GM12878 (cell line): ENCODE results near the gene PRPF4. TPM values are rescaled to one million over a fixed set of nuclear protein-coding genes. Genes with fewer than 3 reads are reported as not detected.

Source experiments
- ATAC-seq: fragments of 200-7000 bp; cut with Tn5 transposase; 3 replicates; pipeline ENCODE4 v1.9.1; 2020; ENCODE audit warnings: mild to moderate bottlenecking, moderate library complexity
- BruUV-seq: library from RNA; stranded (reverse); fragments of 400-500 nt; replicated peaks from 2 replicates; lab custom pipeline; 2021; lab: Mats Ljungman, UMichigan
- CTCF ChIA-PET: fragments of 300-600 bp; sonication (Branson Sonifier 250); formaldehyde crosslinking; extraction: SDS; loops from one replicate; lab custom pipeline; 2021; ENCODE audit warnings: inconsistent platforms; lab: Yijun Ruan, JAX
- POLR2A ChIA-PET: fragments of 350-600 bp; formaldehyde crosslinking; extraction: SDS; loops from one replicate; lab custom pipeline; 2021; ENCODE audit warnings: inconsistent platforms; lab: Charles Lee
- RAD21 ChIA-PET: fragments of 300-600 bp; sonication (Branson Sonifier 250); formaldehyde crosslinking; loops from one replicate; lab custom pipeline; 2023; ENCODE audit warnings: antibody characterized with exemption; ENCODE audit not compliant: unreplicated experiment; lab: Charles Lee
- SMC1A ChIA-PET: fragments of 300-600 bp; sonication (Branson Sonifier 250); formaldehyde crosslinking; loops from one replicate; lab custom pipeline; 2023; ENCODE audit not compliant: unreplicated experiment, uncharacterized antibody; lab: Charles Lee
- DNase-seq: peaks from one replicate; pipeline ENCODE4 v3.0.0-alpha.2; 2011; ENCODE audit warnings: low read depth, low spot score
- FAIRE-seq: peaks from 3 replicates; lab custom pipeline; 2011; peaks lifted over from hg19 to GRCh38; lab: Jason Lieb, UNC
- H2AFZ ChIP-seq: 2 replicates; pipeline ENCODE4 v1.6.0; 2011; ENCODE audit warnings: low read depth, low read length, control low read depth; ENCODE audit not compliant: control insufficient read depth
- H3K27ac ChIP-seq: 2 replicates; pipeline ENCODE4 v1.5.1; 2011; ENCODE audit warnings: control low read depth; ENCODE audit not compliant: control insufficient read depth, insufficient read depth
- H3K27me3 ChIP-seq, 2 experiments: replicated peaks in 1 of 2; 2 replicates each; pipeline versions ENCODE4 v1.6.0 to v1.6.1; 2011; ENCODE audit warnings: low read length in 1 of 2; ENCODE audit not compliant: control insufficient read depth in 2 of 2, insufficient read depth in 2 of 2
- H3K36me3 ChIP-seq, 2 experiments: 2 replicates each; pipeline ENCODE4 v1.5.1; 2011; ENCODE audit warnings: low read length in 1 of 2; ENCODE audit not compliant: control insufficient read depth in 2 of 2, insufficient read depth in 2 of 2
- H3K4me1 ChIP-seq: 2 replicates; pipeline ENCODE4 v1.6.1; 2011; ENCODE audit warnings: mild to moderate bottlenecking, low read length, moderate library complexity, mixed read lengths; ENCODE audit not compliant: control insufficient read depth, insufficient read depth
- H3K4me2 ChIP-seq: 2 replicates; pipeline ENCODE4 v1.6.0; 2011; ENCODE audit warnings: control low read depth; ENCODE audit not compliant: control insufficient read depth, insufficient read depth
- H3K4me3 ChIP-seq: fragments of 200-600 bp; sonication (generic); 2 replicates; pipeline ENCODE4 v1.5.1; 2016
- H3K79me2 ChIP-seq: 2 replicates; pipeline ENCODE4 v1.6.0; 2011; ENCODE audit warnings: low read length; ENCODE audit not compliant: control insufficient read depth, insufficient read depth
- H3K9ac ChIP-seq: 2 replicates; pipeline ENCODE4 v1.8.0; 2011; ENCODE audit warnings: low read length, control low read depth, mixed read lengths; ENCODE audit not compliant: control insufficient read depth, insufficient read depth
- H3K9me3 ChIP-seq: replicated peaks from 3 replicates; pipeline ENCODE4 v1.5.1; 2011; ENCODE audit warnings: mild to moderate bottlenecking, low read length; ENCODE audit not compliant: control insufficient read depth, insufficient read depth
- H4K20me1 ChIP-seq: 2 replicates; pipeline ENCODE4 v1.6.0; 2011; ENCODE audit not compliant: control insufficient read depth, insufficient read depth
- ESRRA ChIP-seq: IDR thresholded peaks from 2 replicates; pipeline ENCODE4 v1.6.1; 2012; ENCODE audit warnings: mild to moderate bottlenecking, low read length, improper control_type of control experiment
- HCFC1 ChIP-seq: fragments of 150-350 bp; IDR thresholded peaks from 2 replicates; pipeline ENCODE4 v1.6.1; 2014; ENCODE audit warnings: low read length
- HSF1 ChIP-seq: fragments of 150-350 bp; IDR thresholded peaks from 2 replicates; pipeline ENCODE4 v1.6.1; 2014; ENCODE audit warnings: mild to moderate bottlenecking, low read depth, low read length
- NR2C2 ChIP-seq: IDR thresholded peaks from 2 replicates; pipeline ENCODE4 v1.6.1; 2011; ENCODE audit warnings: borderline replicate concordance, low read depth; ENCODE audit not compliant: control insufficient read depth, insufficient read length
- RB1 ChIP-seq: fragments of 450-650 bp; formaldehyde crosslinking; IDR thresholded peaks from 2 replicates; pipeline ENCODE4 v1.6.1; 2017; ENCODE audit warnings: mild to moderate bottlenecking, borderline replicate concordance
- SIN3A ChIP-seq: IDR thresholded peaks from 2 replicates; pipeline ENCODE4 v1.6.1; 2012; ENCODE audit warnings: low read depth, low read length, improper control_type of control experiment
- WRNIP1 ChIP-seq: IDR thresholded peaks from 2 replicates; pipeline ENCODE4 v1.6.1; 2011; ENCODE audit warnings: low read depth, low read length, improper control_type of control experiment, borderline replicate concordance
- WGBS: methylation state at CpG from one replicate; pipeline ENCODE4 v1.1.6; 2016; ENCODE audit warnings: low lambda C conversion rate; ENCODE audit not compliant: insufficient replicate concordance, insufficient coverage; ENCODE audit errors: missing lambda C conversion rate; 5-methylcytosine and 5-hydroxymethylcytosine counted together
- in situ Hi-C: fragments of 300-500 bp; cut with MboI; formaldehyde crosslinking; loops from 9 replicates; pipeline ENCODE4 v1.14.3; 2018; ENCODE audit warnings: mixed read lengths
- intact Hi-C: fragments of 100-400 bp; cut with micrococcal nuclease; formaldehyde crosslinking; loops from one replicate; pipeline ENCODE4 v1.14.2; 2022; ENCODE audit not compliant: unreplicated experiment
- polyA plus RNA-seq, 11 experiments: library from polyadenylated mRNA; depleted of rRNA in 4 of 11; unstranded in 6 of 11; stranded (reverse) in 5 of 11; fragments of >200 nt; fragmentation: Nextera tagmentation in 4 of 11; fragmentation: Illumina TruSeq in 1 of 11; extraction: Ambion mirVana in 4 of 11; extraction: Trizol in 1 of 11; gene quantifications; 1 replicate in 1 of 11; 2 replicates in 10 of 11; pipeline versions ENCODE4 v1.2.1 to v1.2.3, GENCODE V29; 2011 to 2016; ENCODE audit warnings: inconsistent platforms in 2 of 11, missing spikeins in 2 of 11, low read depth in 1 of 11
- total RNA-seq, 4 experiments: library from RNA; depleted of rRNA in 3 of 4; stranded (reverse); fragments of >200 nt in 3 of 4; fragmentation: Illumina TruSeq in 1 of 4; extraction: Trizol in 1 of 4; gene quantifications; 2 replicates each; pipeline versions ENCODE4 v1.2.1 to v1.2.3, GENCODE V29; 2013 to 2021

PRPF4 gene
- total and polyA plus RNA-seq, 10 of the 15 experiments (the other 5 are each of a cell fraction or from before 2014, with no cell fraction given): 23.0 to 48.1 (median 39.2) TPM

DNA sequence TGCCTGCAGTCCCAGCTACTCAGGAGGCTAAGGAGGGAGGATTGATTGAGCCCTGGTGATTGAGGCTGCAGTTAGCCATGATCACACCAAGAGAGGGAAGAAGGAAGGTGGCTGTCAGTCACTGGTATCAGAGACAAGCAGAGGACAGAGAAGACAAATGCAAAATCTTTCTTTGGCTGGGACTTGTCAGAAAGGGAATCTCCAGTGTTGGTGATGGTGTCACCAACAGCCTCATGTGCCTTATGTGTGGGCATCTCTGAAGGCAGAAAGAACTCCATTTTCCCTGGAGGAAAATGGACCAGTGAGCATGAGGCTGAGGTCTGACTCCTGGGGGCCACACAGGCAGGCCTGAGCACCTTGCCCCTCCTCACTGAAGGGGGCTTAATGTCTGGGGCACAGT lies 39.8 kb downstream of the PRPF4 start:
- ChIA-PET POLR2A (no interaction called here), CTCF (no interaction called here), SMC1A (interaction anchor here (1.5 kb wide), 1 partner anchor 91 kb away, joined by 4 read pairs; no protein-coding TSS in a partner anchor), RAD21 (no interaction called here)
- Histone ChIP-seq H3K4me2 (no peak overlapping the region), H3K4me3 (no peak overlapping the region), H3K27me3 (peaks cover 0 to 3% of the 10 kb centered on the region in 2 experiments; a peak in 1 of 4 replicates), H3K4me1 (no peaks in the 10 kb centered on the region), H3K36me3 (no peaks in the 10 kb centered on the region), H3K9ac (no peak overlapping the region), H3K27ac (no peak overlapping the region), H2AFZ (no peak overlapping the region), H3K9me3 (no peaks in the 10 kb centered on the region), H3K79me2 (no peaks in the 10 kb centered on the region), H4K20me1 (no peaks in the 10 kb centered on the region; the same call in 1 of the 2 replicates)
- FAIRE-seq: no peak
- in situ Hi-C loops: no loop called here
- no TSS peak for BruUV-seq
- DNase-seq: no peak
- intact Hi-C loops: no loop called here
- TF ChIP-seq HSF1 (no peak), ESRRA (no peak), RB1 (no peak), SIN3A (no peak)
- no peak for ATAC-seq

DNA sequence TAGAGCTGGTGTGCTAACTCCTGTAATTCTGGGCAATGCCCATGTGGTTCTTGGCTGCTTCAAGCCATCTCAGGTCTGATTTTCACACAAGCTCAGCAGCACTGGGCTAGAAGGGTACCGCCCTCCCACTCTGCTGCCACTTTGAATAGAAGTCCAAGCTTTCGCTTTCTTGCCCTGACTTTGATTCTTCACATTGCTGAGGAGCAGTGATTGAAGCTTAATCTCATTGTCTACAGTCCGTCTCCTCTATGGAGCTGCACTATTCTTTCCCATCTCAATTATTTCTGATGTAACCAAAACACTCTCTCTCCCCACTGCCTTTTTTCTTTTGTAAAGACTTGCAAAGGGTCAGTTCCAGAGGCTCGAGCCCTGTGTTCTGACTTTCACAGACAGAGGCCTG lies 40.6 kb downstream of the PRPF4 start:
- no peak for FAIRE-seq
- WGBS: 56% methylated on average over 4 of the region's 4 CpGs

More for the DNA sequence above, 40.6 kb downstream of the PRPF4 start:
- CTCF ChIA-PET: no interaction called here
- no peaks in the 10 kb centered on the region for H3K36me3 ChIP-seq
- H4K20me1 ChIP-seq: no peaks in the 10 kb centered on the region; the same call in 1 of the 2 replicates
- ATAC-seq: no peak
- in situ Hi-C loops (no loop called here), intact Hi-C loops (no loop called here)
- POLR2A ChIA-PET: no interaction called here
- H3K4me3 ChIP-seq: no peak overlapping the region
- SMC1A ChIA-PET: interaction anchor here (1.5 kb wide), 1 partner anchor 91 kb away, joined by 4 read pairs; no protein-coding TSS in a partner anchor
- no peaks in the 10 kb centered on the region for H3K79me2 ChIP-seq
- peaks cover 0 to 3% of the 10 kb centered on the region in 2 experiments; a peak in 1 of 4 replicates for H3K27me3 ChIP-seq
- BruUV-seq: no TSS peak
- DNase-seq: no peak
- no peak overlapping the region for H3K27ac ChIP-seq
- RAD21 ChIA-PET: no interaction called here
- no peaks in the 10 kb centered on the region for H3K9me3 ChIP-seq
- no peak for TF ChIP-seq HCFC1
- TF ChIP-seq WRNIP1: no peak
- TF ChIP-seq NR2C2: no peak
- no peaks in the 10 kb centered on the region for H3K4me1 ChIP-seq
- no peak overlapping the region for H3K9ac ChIP-seq
- H3K4me2 ChIP-seq: no peak overlapping the region
- H2AFZ ChIP-seq: no peak overlapping the region
